ENCODE measurements around the gene XYLT2. TPM values are rescaled to one million over a fixed set of nuclear protein-coding genes. Genes with fewer than 3 reads are reported as not detected.
A peak's percentile ranks its signal among the peaks of the same experiment; 100 is the strongest.

XYLT2 gene
- total RNA-seq, 1 donor from 2014 or later: 63.0 TPM

GRCh38 chr17:50356418-50356817 lies 10.5 kb downstream of the XYLT2 start:
- no peak overlapping the region for H3K27ac Mint-ChIP-seq
- no peaks in the 10 kb centered on the region for H3K9me3 Mint-ChIP-seq
- no peak overlapping the region for H3K4me3 Mint-ChIP-seq
- no peaks in the 10 kb centered on the region for H3K27me3 Mint-ChIP-seq (ENCODE audit: insufficient read depth)
- intact Hi-C loops (cut with micrococcal nuclease): no loop called here
- H3K4me1 Mint-ChIP-seq (ENCODE audit: low read depth): no peaks in the 10 kb centered on the region
- DNase-seq (ENCODE audit: low spot score): no peak
- H3K36me3 Mint-ChIP-seq (ENCODE audit: low read depth): peaks cover 11% of the 10 kb centered on the region

GRCh38 chr17:50356892-50357510 lies 11.1 kb downstream of the XYLT2 start:
- no peak overlapping the region for H3K27ac Mint-ChIP-seq
- peaks cover 4% of the 10 kb centered on the region for H3K4me1 Mint-ChIP-seq (ENCODE audit: low read depth)
- no peaks in the 10 kb centered on the region for H3K9me3 Mint-ChIP-seq
- no peak for DNase-seq (ENCODE audit: low spot score)
- intact Hi-C loops (cut with micrococcal nuclease): no loop called here
- H3K27me3 Mint-ChIP-seq (ENCODE audit: insufficient read depth): no peaks in the 10 kb centered on the region
- H3K36me3 Mint-ChIP-seq (ENCODE audit: low read depth): peaks cover 8% of the 10 kb centered on the region
- no peak overlapping the region for H3K4me3 Mint-ChIP-seq

- intact Hi-C loops (cut with micrococcal nuclease): no loop called here
- peaks cover 9% of the 10 kb centered on the region for H3K36me3 Mint-ChIP-seq (ENCODE audit: low read depth)
- H3K4me3 Mint-ChIP-seq: no peak overlapping the region
Observed at GRCh38 chr17:50358177-50358576, 12.3 kb downstream of the XYLT2 start.

GRCh38 chr17:50359005-50359699 lies 13.2 kb downstream of the XYLT2 start:
- intact Hi-C loops (cut with micrococcal nuclease): no loop called here
- peaks cover 9% of the 10 kb centered on the region for H3K4me1 Mint-ChIP-seq (ENCODE audit: low read depth)
- H3K27ac Mint-ChIP-seq: no peak overlapping the region
- no peaks in the 10 kb centered on the region for H3K27me3 Mint-ChIP-seq (ENCODE audit: insufficient read depth)
- H3K36me3 Mint-ChIP-seq (ENCODE audit: low read depth): peaks cover 9% of the 10 kb centered on the region
- no peaks in the 10 kb centered on the region for H3K9me3 Mint-ChIP-seq
- no peak overlapping the region for H3K4me3 Mint-ChIP-seq
- DNase-seq (ENCODE audit: low spot score): no peak

More at GRCh38 chr17:50358177-50358576, 12.3 kb downstream of the XYLT2 start:
- H3K27ac Mint-ChIP-seq: no peak overlapping the region
- no peak for DNase-seq (ENCODE audit: low spot score)
- H3K27me3 Mint-ChIP-seq (ENCODE audit: insufficient read depth): no peaks in the 10 kb centered on the region
- peaks cover 9% of the 10 kb centered on the region for H3K4me1 Mint-ChIP-seq (ENCODE audit: low read depth)
- no peaks in the 10 kb centered on the region for H3K9me3 Mint-ChIP-seq

GRCh38 chr17:50359998-50360461 lies 14.1 kb downstream of the XYLT2 start:
- Mint-ChIP-seq H3K36me3 (ENCODE audit: low read depth) (peaks cover 9% of the 10 kb centered on the region), H3K27me3 (ENCODE audit: insufficient read depth) (no peaks in the 10 kb centered on the region), H3K4me3 (no peak overlapping the region), H3K27ac (no peak overlapping the region), H3K9me3 (no peaks in the 10 kb centered on the region), H3K4me1 (ENCODE audit: low read depth) (peaks cover 9% of the 10 kb centered on the region)
- intact Hi-C loops (cut with micrococcal nuclease): no loop called here
- DNase-seq (ENCODE audit: low spot score): no peak

- H3K4me1 Mint-ChIP-seq (ENCODE audit: low read depth): peaks cover 9% of the 10 kb centered on the region
- no peak overlapping the region for H3K4me3 Mint-ChIP-seq
- no peak for DNase-seq (ENCODE audit: low spot score)
- H3K36me3 Mint-ChIP-seq (ENCODE audit: low read depth): peaks cover 9% of the 10 kb centered on the region
- no peaks in the 10 kb centered on the region for H3K9me3 Mint-ChIP-seq
- no peak overlapping the region for H3K27ac Mint-ChIP-seq
- H3K27me3 Mint-ChIP-seq (ENCODE audit: insufficient read depth): no peaks in the 10 kb centered on the region
- intact Hi-C loops (cut with micrococcal nuclease): no loop called here
Observed at GRCh38 chr17:50360486-50361115, 14.7 kb downstream of the XYLT2 start.

GRCh38 chr17:50361561-50362480 lies 15.9 kb downstream of the XYLT2 start:
- H3K27me3 Mint-ChIP-seq (ENCODE audit: insufficient read depth): no peaks in the 10 kb centered on the region
- peaks cover 11% of the 10 kb centered on the region for H3K36me3 Mint-ChIP-seq (ENCODE audit: low read depth)
- H3K4me3 Mint-ChIP-seq: peak overlapping the region; percentile 3
- peaks cover 9% of the 10 kb centered on the region for H3K4me1 Mint-ChIP-seq (ENCODE audit: low read depth)
- peak; percentile 34 for DNase-seq (ENCODE audit: low spot score)
- H3K9me3 Mint-ChIP-seq: no peaks in the 10 kb centered on the region
- intact Hi-C loops (cut with micrococcal nuclease): loop anchor here (1.0 to 2.0 kb wide), 3 partner anchors 10 to 117 kb away; partner anchors contain the start of genes LRRC59 and RSAD1
- peak overlapping the region; percentile 86 for H3K27ac Mint-ChIP-seq

GRCh38 chr17:50362661-50363060 lies 16.7 kb downstream of the XYLT2 start:
- intact Hi-C loops (cut with micrococcal nuclease): loop anchor here (1.0 to 2.0 kb wide), 3 partner anchors 10 to 116 kb away; partner anchors contain the start of genes LRRC59 and RSAD1
- no peaks in the 10 kb centered on the region for H3K27me3 Mint-ChIP-seq (ENCODE audit: insufficient read depth)
- peaks cover 9% of the 10 kb centered on the region for H3K4me1 Mint-ChIP-seq (ENCODE audit: low read depth)
- H3K27ac Mint-ChIP-seq: no peak overlapping the region
- no peaks in the 10 kb centered on the region for H3K9me3 Mint-ChIP-seq
- H3K4me3 Mint-ChIP-seq: no peak overlapping the region
- H3K36me3 Mint-ChIP-seq (ENCODE audit: low read depth): peaks cover 14% of the 10 kb centered on the region
- no peak for DNase-seq (ENCODE audit: low spot score)

- no peak for DNase-seq (ENCODE audit: low spot score)
- intact Hi-C loops (cut with micrococcal nuclease): loop anchor here (2.0 kb wide), 1 partner anchor 115 kb away; the partner anchor contains the start of gene RSAD1
- Mint-ChIP-seq H3K9me3 (no peaks in the 10 kb centered on the region), H3K27me3 (ENCODE audit: insufficient read depth) (no peaks in the 10 kb centered on the region), H3K4me1 (ENCODE audit: low read depth) (peaks cover 9% of the 10 kb centered on the region), H3K4me3 (no peak overlapping the region), H3K27ac (no peak overlapping the region), H3K36me3 (ENCODE audit: low read depth) (peaks cover 20% of the 10 kb centered on the region)
Observed at GRCh38 chr17:50363217-50364060, 17.5 kb downstream of the XYLT2 start.

- no peak for DNase-seq (ENCODE audit: low spot score)
- Mint-ChIP-seq H3K4me3 (no peak overlapping the region), H3K27me3 (ENCODE audit: insufficient read depth) (no peaks in the 10 kb centered on the region), H3K9me3 (no peaks in the 10 kb centered on the region), H3K27ac (no peak overlapping the region), H3K36me3 (ENCODE audit: low read depth) (peaks cover 18% of the 10 kb centered on the region), H3K4me1 (ENCODE audit: low read depth) (peaks cover 9% of the 10 kb centered on the region)
- intact Hi-C loops (cut with micrococcal nuclease): no loop called here
Observed at GRCh38 chr17:50364061-50364458, 18.1 kb downstream of the XYLT2 start.

- H3K9me3 Mint-ChIP-seq: no peaks in the 10 kb centered on the region
- intact Hi-C loops (cut with micrococcal nuclease): no loop called here
- H3K4me1 Mint-ChIP-seq (ENCODE audit: low read depth): peaks cover 9% of the 10 kb centered on the region
- H3K27me3 Mint-ChIP-seq (ENCODE audit: insufficient read depth): no peaks in the 10 kb centered on the region
- no peak overlapping the region for H3K4me3 Mint-ChIP-seq
- no peak overlapping the region for H3K27ac Mint-ChIP-seq
- no peak for DNase-seq (ENCODE audit: low spot score)
- H3K36me3 Mint-ChIP-seq (ENCODE audit: low read depth): peaks cover 17% of the 10 kb centered on the region
Observed at GRCh38 chr17:50364715-50365114, 18.8 kb downstream of the XYLT2 start.

GRCh38 chr17:50365165-50365564 lies 19.2 kb downstream of the XYLT2 start:
- intact Hi-C loops (cut with micrococcal nuclease): no loop called here
- no peak overlapping the region for H3K27ac Mint-ChIP-seq
- no peaks in the 10 kb centered on the region for H3K9me3 Mint-ChIP-seq
- DNase-seq (ENCODE audit: low spot score): no peak
- H3K36me3 Mint-ChIP-seq (ENCODE audit: low read depth): peaks cover 20% of the 10 kb centered on the region
- H3K27me3 Mint-ChIP-seq (ENCODE audit: insufficient read depth): no peaks in the 10 kb centered on the region
- no peak overlapping the region for H3K4me3 Mint-ChIP-seq
- H3K4me1 Mint-ChIP-seq (ENCODE audit: low read depth): peaks cover 9% of the 10 kb centered on the region
